BJ (cell line): ENCODE measurements around the gene DGKG. TPM values are rescaled to one million over a fixed set of nuclear protein-coding genes. Genes with fewer than 3 reads are reported as not detected.

Experiments used
- CTCF ChIA-PET: fragments of 350-600 bp; formaldehyde crosslinking; extraction: SDS; loops from one replicate; lab custom pipeline; 2021; ENCODE audit warnings: antibody characterized with exemption, inconsistent platforms; lab: Yijun Ruan, JAX
- POLR2A ChIA-PET: fragments of 300-600 bp; sonication (Branson Sonifier 250); formaldehyde crosslinking; extraction: SDS; loops from one replicate; lab custom pipeline; 2021; ENCODE audit warnings: antibody characterized with exemption; lab: Charles Lee
- DNase-seq: peaks from one replicate; pipeline ENCODE4 v3.0.0-alpha.2; 2011; ENCODE audit warnings: low read depth
- H3K27me3 ChIP-seq: 2 replicates; pipeline ENCODE4 v1.6.0; 2011; ENCODE audit warnings: low read length; ENCODE audit not compliant: control insufficient read depth, insufficient read depth
- H3K36me3 ChIP-seq: 2 replicates; pipeline ENCODE4 v1.5.1; 2011; ENCODE audit warnings: low read length; ENCODE audit not compliant: control insufficient read depth, insufficient read depth
- H3K4me3 ChIP-seq: 2 replicates; pipeline ENCODE4 v1.5.1; 2011; ENCODE audit warnings: low read depth, mild to moderate bottlenecking, control low read depth, low read length
- polyA plus RNA-seq: library from polyadenylated mRNA; depleted of rRNA; stranded (reverse); fragments of >200 nt; gene quantifications from 2 replicates; pipeline ENCODE4 v1.2.3, GENCODE V29; 2011
- TF ChIP-seq, protein P1 (sequence below): IDR thresholded peaks from 2 replicates; pipeline ENCODE4 v1.5.1; 2011; ENCODE audit warnings: low read depth, mild to moderate bottlenecking, control low read depth, inconsistent platforms, low read length, moderate library complexity; ENCODE audit not compliant: insufficient read depth

Gene DGKG
- polyA plus RNA-seq, 1 experiment: not detected

- TF ChIP-seq, protein P1, sequence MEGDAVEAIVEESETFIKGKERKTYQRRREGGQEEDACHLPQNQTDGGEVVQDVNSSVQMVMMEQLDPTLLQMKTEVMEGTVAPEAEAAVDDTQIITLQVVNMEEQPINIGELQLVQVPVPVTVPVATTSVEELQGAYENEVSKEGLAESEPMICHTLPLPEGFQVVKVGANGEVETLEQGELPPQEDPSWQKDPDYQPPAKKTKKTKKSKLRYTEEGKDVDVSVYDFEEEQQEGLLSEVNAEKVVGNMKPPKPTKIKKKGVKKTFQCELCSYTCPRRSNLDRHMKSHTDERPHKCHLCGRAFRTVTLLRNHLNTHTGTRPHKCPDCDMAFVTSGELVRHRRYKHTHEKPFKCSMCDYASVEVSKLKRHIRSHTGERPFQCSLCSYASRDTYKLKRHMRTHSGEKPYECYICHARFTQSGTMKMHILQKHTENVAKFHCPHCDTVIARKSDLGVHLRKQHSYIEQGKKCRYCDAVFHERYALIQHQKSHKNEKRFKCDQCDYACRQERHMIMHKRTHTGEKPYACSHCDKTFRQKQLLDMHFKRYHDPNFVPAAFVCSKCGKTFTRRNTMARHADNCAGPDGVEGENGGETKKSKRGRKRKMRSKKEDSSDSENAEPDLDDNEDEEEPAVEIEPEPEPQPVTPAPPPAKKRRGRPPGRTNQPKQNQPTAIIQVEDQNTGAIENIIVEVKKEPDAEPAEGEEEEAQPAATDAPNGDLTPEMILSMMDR: no peak
Measured at GRCh38 chr3:186235554-186235953, 126.5 kb downstream of the DGKG start.

DNA sequence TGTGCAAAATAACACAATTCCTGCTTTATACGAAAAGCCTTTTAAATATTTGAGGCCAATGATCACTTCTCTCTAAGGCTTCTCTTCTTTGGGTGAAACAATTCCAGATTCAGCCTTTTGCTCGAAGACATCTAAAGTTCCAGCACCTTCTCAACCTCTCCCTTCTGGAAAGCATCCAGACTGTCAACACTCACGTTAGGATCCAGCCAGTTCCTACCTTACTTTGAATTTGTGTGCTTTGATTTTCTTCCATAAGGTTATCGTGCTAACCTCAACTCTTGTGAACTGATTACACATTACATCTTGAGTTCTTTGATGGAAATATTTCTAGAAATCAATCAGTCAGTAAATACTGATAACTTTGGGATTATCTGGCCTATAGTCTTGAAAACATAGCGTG is 127.9 kb downstream of the DGKG start:
- DNase-seq: no peak
- Histone ChIP-seq H3K27me3 (peaks cover 3% of the 10 kb centered on the region), H3K36me3 (no peaks in the 10 kb centered on the region), H3K4me3 (no peak overlapping the region)
- TF ChIP-seq, protein P1: no peak
- ChIA-PET POLR2A (no interaction called here), CTCF (no interaction called here)

More at GRCh38 chr3:186235554-186235953, 126.5 kb downstream of the DGKG start:
- POLR2A ChIA-PET: no interaction called here
- Histone ChIP-seq H3K27me3 (peaks cover 3% of the 10 kb centered on the region), H3K36me3 (no peaks in the 10 kb centered on the region), H3K4me3 (no peak overlapping the region)
- CTCF ChIA-PET: no interaction called here
- no peak for DNase-seq

GRCh38 chr3:186226482-186226881 is 135.6 kb downstream of the DGKG start:
- DNase-seq: no peak
- POLR2A ChIA-PET: no interaction called here
- H3K36me3 ChIP-seq: no peaks in the 10 kb centered on the region
- TF ChIP-seq, protein P1: no peak
- CTCF ChIA-PET: no interaction called here
- H3K4me3 ChIP-seq: no peak overlapping the region
- peaks cover 5% of the 10 kb centered on the region; the same call in 1 of the 2 replicates for H3K27me3 ChIP-seq

- DNase-seq: no peak
- ChIA-PET POLR2A (no interaction called here), CTCF (no interaction called here)
- Histone ChIP-seq H3K4me3 (no peak overlapping the region), H3K27me3 (peaks cover 7% of the 10 kb centered on the region), H3K36me3 (no peaks in the 10 kb centered on the region)
- TF ChIP-seq, protein P1: no peak
Measured at GRCh38 chr3:186225603-186226002, 136.4 kb downstream of the DGKG start.

- TF ChIP-seq, protein P1: no peak
Measured at GRCh38 chr3:186224041-186224610, 137.9 kb downstream of the DGKG start.

More at GRCh38 chr3:186224041-186224610, 137.9 kb downstream of the DGKG start:
- no peak for DNase-seq
- no peak overlapping the region for H3K4me3 ChIP-seq
- POLR2A ChIA-PET: no interaction called here
- H3K36me3 ChIP-seq: no peaks in the 10 kb centered on the region
- CTCF ChIA-PET: no interaction called here
- peaks cover 7% of the 10 kb centered on the region for H3K27me3 ChIP-seq
